Measurements from ENCODE around the gene SLC30A5. TPM values are rescaled to one million over a fixed set of nuclear protein-coding genes. Genes with fewer than 3 reads are reported as not detected.

The SLC30A5 gene
- total RNA-seq, 3 donors from 2014 or later = 42.9 to 63.2 (median 52.4) TPM

GRCh38 chr5:69049796-69050195, 44.0 kb upstream of the SLC30A5 start:
- no peaks in the 10 kb centered on the region for H3K4me1 ChIP-seq
- DNase-seq (ENCODE audit: low spot score in 2 of 2) = no peak
- no peaks in the 10 kb centered on the region for H3K9me3 ChIP-seq
- TF ChIP-seq POLR2AphosphoS5 (IDR thresholded peaks at IDR 0.05) (no peak), CTCF (IDR thresholded peaks at IDR 0.05) (no peak), POLR2A (IDR thresholded peaks at IDR 0.05) (no peak)
- no peak overlapping the region for H3K4me3 ChIP-seq
- no peaks in the 10 kb centered on the region for H3K27me3 ChIP-seq
- no peak overlapping the region for H3K27ac ChIP-seq
- no peaks in the 10 kb centered on the region for H3K36me3 ChIP-seq
- intact Hi-C loops (cut with DNase I; ENCODE audit: low total_unique reads) = no loop called here

DNA sequence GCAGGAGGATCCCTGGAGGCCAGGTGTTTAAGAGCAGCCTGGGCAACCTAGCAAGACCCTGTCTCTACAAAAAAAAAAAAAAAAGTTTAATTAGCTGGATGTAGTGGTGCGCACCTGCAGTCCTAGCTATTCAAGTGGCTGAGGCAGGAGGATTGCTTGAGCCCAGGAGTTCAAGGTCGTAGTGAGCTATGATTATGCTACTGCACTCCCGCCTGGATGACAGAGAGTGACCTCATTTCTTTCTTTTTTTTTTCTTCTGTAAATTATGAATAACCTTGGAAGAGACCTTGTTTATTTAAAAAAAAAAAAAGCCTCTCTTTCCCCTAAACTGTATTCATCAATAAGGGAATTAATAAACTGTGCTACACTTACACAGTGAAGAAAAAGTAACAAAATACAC, 43.6 kb upstream of the SLC30A5 start:
- no peak overlapping the region for H3K27ac ChIP-seq
- H3K27me3 ChIP-seq = no peaks in the 10 kb centered on the region
- no peaks in the 10 kb centered on the region for H3K36me3 ChIP-seq
- DNase-seq (ENCODE audit: low spot score in 2 of 2) = no peak
- H3K4me3 ChIP-seq = no peak overlapping the region
- H3K4me1 ChIP-seq = no peaks in the 10 kb centered on the region
- no peaks in the 10 kb centered on the region for H3K9me3 ChIP-seq
- intact Hi-C loops (cut with DNase I; ENCODE audit: low total_unique reads) = no loop called here
- TF ChIP-seq POLR2AphosphoS5 (IDR thresholded peaks at IDR 0.05) (no peak), CTCF (IDR thresholded peaks at IDR 0.05) (no peak), POLR2A (IDR thresholded peaks at IDR 0.05) (no peak)

- no peaks in the 10 kb centered on the region for H3K36me3 ChIP-seq
- no peaks in the 10 kb centered on the region for H3K4me1 ChIP-seq
- H3K9me3 ChIP-seq = no peaks in the 10 kb centered on the region
- intact Hi-C loops (cut with DNase I; ENCODE audit: low total_unique reads) = no loop called here
- H3K27ac ChIP-seq = no peak overlapping the region
- no peak for DNase-seq (ENCODE audit: low spot score in 2 of 2)
- TF ChIP-seq POLR2AphosphoS5 (IDR thresholded peaks at IDR 0.05) = no peak
- H3K4me3 ChIP-seq = no peak overlapping the region
- no peaks in the 10 kb centered on the region for H3K27me3 ChIP-seq
Measured at GRCh38 chr5:69052181-69052580, 41.6 kb upstream of the SLC30A5 start.

- no peaks in the 10 kb centered on the region for H3K4me1 ChIP-seq
- TF ChIP-seq CTCF (IDR thresholded peaks at IDR 0.05) (no peak), POLR2A (IDR thresholded peaks at IDR 0.05) (no peak), POLR2AphosphoS5 (IDR thresholded peaks at IDR 0.05) (no peak)
- intact Hi-C loops (cut with DNase I; ENCODE audit: low total_unique reads) = no loop called here
- H3K4me3 ChIP-seq = no peak overlapping the region
- DNase-seq (ENCODE audit: low spot score in 2 of 2) = no peak
- H3K36me3 ChIP-seq = no peaks in the 10 kb centered on the region
- H3K27ac ChIP-seq = no peak overlapping the region
- no peaks in the 10 kb centered on the region for H3K27me3 ChIP-seq
- no peaks in the 10 kb centered on the region for H3K9me3 ChIP-seq
Measured at GRCh38 chr5:69074664-69075521, 18.9 kb upstream of the SLC30A5 start.

- intact Hi-C loops (cut with DNase I; ENCODE audit: low total_unique reads) = no loop called here
- Histone ChIP-seq H3K27me3 (no peaks in the 10 kb centered on the region), H3K27ac (no peak overlapping the region), H3K9me3 (no peaks in the 10 kb centered on the region), H3K36me3 (no peaks in the 10 kb centered on the region), H3K4me3 (no peak overlapping the region), H3K4me1 (no peaks in the 10 kb centered on the region)
- no peak for DNase-seq (ENCODE audit: low spot score in 2 of 2)
- TF ChIP-seq POLR2AphosphoS5 (IDR thresholded peaks at IDR 0.05) (no peak), POLR2A (IDR thresholded peaks at IDR 0.05) (no peak), CTCF (IDR thresholded peaks at IDR 0.05) (no peak)
Measured at GRCh38 chr5:69075522-69076179, 18.2 kb upstream of the SLC30A5 start.
